NT2/D1 (cell line): ENCODE data around the gene MFSD6L.

Experiments
- SUZ12 ChIP-seq: IDR thresholded peaks from 2 replicates; pipeline ENCODE4 v1.6.1; 2011; ENCODE audit not compliant: insufficient read length, insufficient read depth; ENCODE audit errors: extremely low read depth
- YY1 ChIP-seq: IDR thresholded peaks from 2 replicates; pipeline ENCODE4 v1.6.1; 2011; ENCODE audit not compliant: insufficient read length, insufficient read depth
- ZNF274 ChIP-seq: IDR thresholded peaks from 2 replicates; pipeline ENCODE4 v1.6.1; 2011; ENCODE audit warnings: mild to moderate bottlenecking, low read depth, low read length

- TF ChIP-seq ZNF274, result no peak
- TF ChIP-seq SUZ12, result no peak
- TF ChIP-seq YY1, result no peak
Observed at GRCh38 chr17:8791248-8791909, 7.8 kb downstream of the MFSD6L start.
